Activated CD4-positive, alpha-beta T cell treated with anti-CD3 and anti-CD28 coated beads, Interleukin-2, amount 50 U/mL, for 48 hours (primary cell): ENCODE data around the gene GSPT1.
"Not testable (repeated sequence)": the region's sequence is repeated elsewhere in the genome, so short reads cannot be mapped to it uniquely, and the experiment has no call there.

ENCODE experiments used
- DNase-seq, 2 experiments: peaks; one replicate each; pipeline ENCODE4 v3.0.0-alpha.2; 2020

GSPT1 gene

GRCh38 chr16:11851294-11852091 lies 64.3 kb downstream of the GSPT1 start, which contains the start of gene RSL1D1:
Gene RSL1D1 (minus strand): TSS chr16:11851542. CDS start chr16:11851512, 30 bp downstream.
- peak; percentile 87 to 91 for DNase-seq

GRCh38 chr16:11848842-11849241 lies 66.9 kb downstream of the GSPT1 start:
- DNase-seq = no peak

GRCh38 chr16:11844499-11844898 lies 71.3 kb downstream of the GSPT1 start:
- DNase-seq = no peak

- DNase-seq = no peak
Observed at GRCh38 chr16:11843861-11844260, 71.9 kb downstream of the GSPT1 start.

GRCh38 chr16:11843206-11843605 lies 72.5 kb downstream of the GSPT1 start:
- no peak for DNase-seq

- DNase-seq = no peak
Observed at GRCh38 chr16:11841026-11841425, 74.7 kb downstream of the GSPT1 start.

- DNase-seq = no peak
Observed at GRCh38 chr16:11836650-11837244, 79.0 kb downstream of the GSPT1 start.

- DNase-seq = no peak
Observed at GRCh38 chr16:11835891-11836649, 79.7 kb downstream of the GSPT1 start.

- DNase-seq = no peak
Observed at GRCh38 chr16:11835309-11835708, 80.4 kb downstream of the GSPT1 start.

GRCh38 chr16:11833951-11834695 lies 81.6 kb downstream of the GSPT1 start:
- no peak for DNase-seq

GRCh38 chr16:11828696-11829095 lies 87.1 kb downstream of the GSPT1 start:
- no peak for DNase-seq

- DNase-seq = not testable (repeated sequence)
Observed at GRCh38 chr16:11825520-11826165, 90.1 kb downstream of the GSPT1 start.

GRCh38 chr16:11824362-11824761 lies 91.4 kb downstream of the GSPT1 start:
- DNase-seq = no peak

- DNase-seq = not testable (repeated sequence)
Observed at GRCh38 chr16:11823645-11824044, 92.1 kb downstream of the GSPT1 start.

- DNase-seq = no peak
Observed at GRCh38 chr16:11819798-11820197, 96.0 kb downstream of the GSPT1 start.

GRCh38 chr16:11818970-11819369 lies 96.8 kb downstream of the GSPT1 start:
- DNase-seq = not testable (repeated sequence)
